GM12878 (cell line): ENCODE data around the gene SHANK3. TPM values are rescaled to one million over a fixed set of nuclear protein-coding genes. Genes with fewer than 3 reads are reported as not detected.

Experiments used
- ATAC-seq: fragments of 200-7000 bp; cut with Tn5 transposase; 3 replicates; pipeline ENCODE4 v1.9.1; 2020; ENCODE audit warnings: mild to moderate bottlenecking, moderate library complexity
- BruUV-seq: library from RNA; stranded (reverse); fragments of 400-500 nt; replicated peaks from 2 replicates; lab custom pipeline; 2021; lab: Mats Ljungman, UMichigan
- CTCF ChIA-PET: fragments of 300-600 bp; sonication (Branson Sonifier 250); formaldehyde crosslinking; extraction: SDS; loops from one replicate; lab custom pipeline; 2021; ENCODE audit warnings: inconsistent platforms; lab: Yijun Ruan, JAX
- POLR2A ChIA-PET: fragments of 350-600 bp; formaldehyde crosslinking; extraction: SDS; loops from one replicate; lab custom pipeline; 2021; ENCODE audit warnings: inconsistent platforms; lab: Charles Lee
- RAD21 ChIA-PET: fragments of 300-600 bp; sonication (Branson Sonifier 250); formaldehyde crosslinking; loops from one replicate; lab custom pipeline; 2023; ENCODE audit warnings: antibody characterized with exemption; ENCODE audit not compliant: unreplicated experiment; lab: Charles Lee
- SMC1A ChIA-PET: fragments of 300-600 bp; sonication (Branson Sonifier 250); formaldehyde crosslinking; loops from one replicate; lab custom pipeline; 2023; ENCODE audit not compliant: unreplicated experiment, uncharacterized antibody; lab: Charles Lee
- DNase-seq: peaks from one replicate; pipeline ENCODE4 v3.0.0-alpha.2; 2011; ENCODE audit warnings: low read depth, low spot score
- FAIRE-seq: peaks from 3 replicates; lab custom pipeline; 2011; peaks lifted over from hg19 to GRCh38; lab: Jason Lieb, UNC
- H2AFZ ChIP-seq: 2 replicates; pipeline ENCODE4 v1.6.0; 2011; ENCODE audit warnings: low read depth, low read length, control low read depth; ENCODE audit not compliant: control insufficient read depth
- H3K27ac ChIP-seq: 2 replicates; pipeline ENCODE4 v1.5.1; 2011; ENCODE audit warnings: control low read depth; ENCODE audit not compliant: control insufficient read depth, insufficient read depth
- H3K27me3 ChIP-seq, 2 experiments: replicated peaks in 1 of 2; 2 replicates each; pipeline versions ENCODE4 v1.6.0 to v1.6.1; 2011; ENCODE audit warnings: low read length in 1 of 2; ENCODE audit not compliant: control insufficient read depth in 2 of 2, insufficient read depth in 2 of 2
- H3K36me3 ChIP-seq, 2 experiments: 2 replicates each; pipeline ENCODE4 v1.5.1; 2011; ENCODE audit warnings: low read length in 1 of 2; ENCODE audit not compliant: control insufficient read depth in 2 of 2, insufficient read depth in 2 of 2
- H3K4me1 ChIP-seq: 2 replicates; pipeline ENCODE4 v1.6.1; 2011; ENCODE audit warnings: mild to moderate bottlenecking, low read length, moderate library complexity, mixed read lengths; ENCODE audit not compliant: control insufficient read depth, insufficient read depth
- H3K4me2 ChIP-seq: 2 replicates; pipeline ENCODE4 v1.6.0; 2011; ENCODE audit warnings: control low read depth; ENCODE audit not compliant: control insufficient read depth, insufficient read depth
- H3K4me3 ChIP-seq: fragments of 200-600 bp; sonication (generic); 2 replicates; pipeline ENCODE4 v1.5.1; 2016
- H3K79me2 ChIP-seq: 2 replicates; pipeline ENCODE4 v1.6.0; 2011; ENCODE audit warnings: low read length; ENCODE audit not compliant: control insufficient read depth, insufficient read depth
- H3K9ac ChIP-seq: 2 replicates; pipeline ENCODE4 v1.8.0; 2011; ENCODE audit warnings: low read length, control low read depth, mixed read lengths; ENCODE audit not compliant: control insufficient read depth, insufficient read depth
- H3K9me3 ChIP-seq: replicated peaks from 3 replicates; pipeline ENCODE4 v1.5.1; 2011; ENCODE audit warnings: mild to moderate bottlenecking, low read length; ENCODE audit not compliant: control insufficient read depth, insufficient read depth
- H4K20me1 ChIP-seq: 2 replicates; pipeline ENCODE4 v1.6.0; 2011; ENCODE audit not compliant: control insufficient read depth, insufficient read depth
- CHD1 ChIP-seq: IDR thresholded peaks from 2 replicates; pipeline ENCODE4 v1.6.1; 2012; ENCODE audit warnings: low read depth, low read length, improper control_type of control experiment
- CREB1 ChIP-seq: IDR thresholded peaks from 2 replicates; pipeline ENCODE4 v1.6.1; 2012; ENCODE audit warnings: low read depth, mild to moderate bottlenecking, inconsistent platforms
- DPF2 ChIP-seq: fragments of 450-650 bp; IDR thresholded peaks from 2 replicates; pipeline ENCODE4 v1.6.1; 2017; ENCODE audit warnings: mild to moderate bottlenecking
- RFX5 ChIP-seq: IDR thresholded peaks from 2 replicates; pipeline ENCODE4 v1.6.1; 2011; ENCODE audit warnings: low read depth, low read length, improper control_type of control experiment
- SIX5 ChIP-seq: IDR thresholded peaks from 2 replicates; pipeline ENCODE4 v1.6.1; 2011; ENCODE audit warnings: mild to moderate bottlenecking, low read depth, low read length, moderate library complexity; ENCODE audit not compliant: severe bottlenecking
- SPI1 ChIP-seq: IDR thresholded peaks from 2 replicates; pipeline ENCODE4 v1.6.1; 2011; ENCODE audit warnings: low read depth, mild to moderate bottlenecking, low read length, moderate library complexity, borderline replicate concordance; ENCODE audit not compliant: insufficient read depth
- WRNIP1 ChIP-seq: IDR thresholded peaks from 2 replicates; pipeline ENCODE4 v1.6.1; 2011; ENCODE audit warnings: low read depth, low read length, improper control_type of control experiment, borderline replicate concordance
- WGBS: methylation state at CpG from one replicate; pipeline ENCODE4 v1.1.6; 2016; ENCODE audit warnings: low lambda C conversion rate; ENCODE audit not compliant: insufficient replicate concordance, insufficient coverage; ENCODE audit errors: missing lambda C conversion rate; 5-methylcytosine and 5-hydroxymethylcytosine counted together
- in situ Hi-C: fragments of 300-500 bp; cut with MboI; formaldehyde crosslinking; loops from 9 replicates; pipeline ENCODE4 v1.14.3; 2018; ENCODE audit warnings: mixed read lengths
- intact Hi-C: fragments of 100-400 bp; cut with micrococcal nuclease; formaldehyde crosslinking; loops from one replicate; pipeline ENCODE4 v1.14.2; 2022; ENCODE audit not compliant: unreplicated experiment
- polyA plus RNA-seq, 11 experiments: library from polyadenylated mRNA; depleted of rRNA in 4 of 11; unstranded in 6 of 11; stranded (reverse) in 5 of 11; fragments of >200 nt; fragmentation: Nextera tagmentation in 4 of 11; fragmentation: Illumina TruSeq in 1 of 11; extraction: Ambion mirVana in 4 of 11; extraction: Trizol in 1 of 11; gene quantifications; 1 replicate in 1 of 11; 2 replicates in 10 of 11; pipeline versions ENCODE4 v1.2.1 to v1.2.3, GENCODE V29; 2011 to 2016; ENCODE audit warnings: inconsistent platforms in 2 of 11, missing spikeins in 2 of 11, low read depth in 1 of 11
- total RNA-seq, 4 experiments: library from RNA; depleted of rRNA in 3 of 4; stranded (reverse); fragments of >200 nt in 3 of 4; fragmentation: Illumina TruSeq in 1 of 4; extraction: Trizol in 1 of 4; gene quantifications; 2 replicates each; pipeline versions ENCODE4 v1.2.1 to v1.2.3, GENCODE V29; 2013 to 2021
- TF ChIP-seq, protein P1 (sequence below): fragments of 450-650 bp; IDR thresholded peaks from 2 replicates; pipeline ENCODE4 v1.6.1; 2017; ENCODE audit warnings: mild to moderate bottlenecking
- TF ChIP-seq, protein P2 (sequence below): fragments of 450-650 bp; IDR thresholded peaks from 2 replicates; pipeline ENCODE4 v1.6.1; 2016; ENCODE audit warnings: mild to moderate bottlenecking

The SHANK3 gene
- total and polyA plus RNA-seq, 10 of the 15 experiments (the other 5 are each of a cell fraction or from before 2014, with no cell fraction given) = under 0.01 to 0.10 (median 0.05) TPM; not detected in 6

DNA sequence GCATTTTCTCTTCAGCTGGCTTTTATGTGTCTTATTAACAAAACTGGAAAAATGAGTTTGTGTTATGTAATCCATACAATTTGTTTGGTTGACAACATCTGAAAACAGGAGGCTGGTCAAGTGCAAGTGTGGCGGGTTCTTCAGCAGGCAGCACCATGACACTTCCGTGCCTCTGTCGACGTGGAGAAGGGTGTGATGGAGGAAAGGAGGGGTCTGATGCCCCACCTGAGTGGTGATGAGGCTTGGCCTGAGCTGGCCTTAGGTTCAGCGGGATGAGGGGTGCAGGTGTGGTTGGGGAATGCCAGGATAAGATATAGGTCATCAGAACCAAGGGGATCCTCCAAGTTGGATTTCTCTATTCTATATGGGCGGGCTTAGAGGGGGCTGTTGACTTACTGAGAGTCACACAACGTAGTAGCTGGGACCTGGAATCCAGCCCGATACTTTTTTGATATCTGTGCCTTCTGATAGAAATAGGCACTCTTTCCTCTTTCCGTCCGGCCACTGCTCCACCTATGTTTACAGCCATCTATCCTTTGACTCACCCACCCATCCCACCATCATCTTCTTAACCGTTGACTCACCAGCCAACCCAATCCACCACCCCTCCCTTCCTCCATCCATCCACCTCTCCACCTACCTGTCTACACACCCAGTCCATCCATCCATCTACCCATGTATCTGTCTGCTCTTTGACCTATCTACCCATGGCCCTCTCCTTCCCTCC lies 29.0 kb downstream of the SHANK3 start:
- DNase-seq = no peak
- in situ Hi-C loops = no loop called here
- no peak for FAIRE-seq
- Histone ChIP-seq H4K20me1 (no peaks in the 10 kb centered on the region), H3K4me2 (no peak overlapping the region), H3K27ac (no peak overlapping the region), H3K36me3 (no peaks in the 10 kb centered on the region), H3K79me2 (no peaks in the 10 kb centered on the region), H2AFZ (no peak overlapping the region), H3K9ac (no peak overlapping the region), H3K4me1 (no peaks in the 10 kb centered on the region), H3K27me3 (no peaks in the 10 kb centered on the region), H3K9me3 (no peaks in the 10 kb centered on the region), H3K4me3 (no peak overlapping the region)
- no peak for ATAC-seq
- CTCF ChIA-PET = interaction anchor here (0.9 kb wide), 1 partner anchor 10 kb away, joined by 3 read pairs; no protein-coding TSS in a partner anchor
- no TSS peak for BruUV-seq
- SMC1A ChIA-PET = no interaction called here
- RAD21 ChIA-PET = interaction anchor here (0.5 kb wide), 1 partner anchor 460 kb away, joined by 3 read pairs; no protein-coding TSS in a partner anchor
- POLR2A ChIA-PET = no interaction called here
- intact Hi-C loops = no loop called here
- WGBS = 37% methylated on average over 10 of the region's 11 CpGs
- TF ChIP-seq SIX5 = no peak

DNA sequence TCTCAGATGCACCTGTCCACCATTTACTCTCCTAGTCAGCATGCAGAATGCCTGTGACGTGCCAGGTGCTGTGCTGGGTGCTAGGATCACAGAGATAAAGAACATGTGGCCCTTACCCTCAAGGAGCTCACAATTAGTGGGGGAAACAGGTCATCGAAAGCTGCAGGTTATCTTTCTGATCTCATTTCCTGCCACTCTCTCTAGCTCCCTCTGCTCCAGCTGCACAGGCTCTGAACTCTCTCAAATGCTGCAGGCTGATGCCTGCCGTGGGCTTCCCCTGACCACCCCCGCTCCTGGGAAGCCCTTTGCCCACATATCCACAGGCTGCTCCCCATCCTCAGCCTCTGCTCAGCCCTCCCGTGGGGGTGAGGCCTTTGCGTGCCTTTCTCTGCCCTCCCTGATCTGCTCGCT lies 29.6 kb downstream of the SHANK3 start:
- in situ Hi-C loops (no loop called here), intact Hi-C loops (no loop called here)
- no peaks in the 10 kb centered on the region for H4K20me1 ChIP-seq
- H3K4me1 ChIP-seq = no peaks in the 10 kb centered on the region
- 15% methylated on average over 6 of the region's 7 CpGs for WGBS
- ChIA-PET POLR2A (no interaction called here), CTCF (interaction anchor here (0.6 to 0.7 kb wide), 2 partner anchors 451 to 891 kb away, joined by 3 to 4 read pairs; partner anchors contain the start of gene HDAC10), SMC1A (interaction anchor here (0.7 kb wide), 1 partner anchor 9 kb away, joined by 4 read pairs; no protein-coding TSS in a partner anchor), RAD21 (interaction anchor here (0.5 kb wide), 1 partner anchor 460 kb away, joined by 3 read pairs; no protein-coding TSS in a partner anchor)
- no peak for FAIRE-seq
- no peak overlapping the region for H3K27ac ChIP-seq
- H3K9me3 ChIP-seq = no peaks in the 10 kb centered on the region
- no peak overlapping the region for H2AFZ ChIP-seq
- H3K79me2 ChIP-seq = no peaks in the 10 kb centered on the region
- no peaks in the 10 kb centered on the region for H3K27me3 ChIP-seq
- no peak overlapping the region for H3K4me2 ChIP-seq
- no peak overlapping the region for H3K4me3 ChIP-seq
- no peaks in the 10 kb centered on the region for H3K36me3 ChIP-seq
- BruUV-seq = no TSS peak
- TF ChIP-seq CHD1 = no peak
- TF ChIP-seq DPF2 = no peak
- no peak for TF ChIP-seq RFX5
- 0 out of 2 replicates have a peak, but pooled peaks have one; percentile 34 for TF ChIP-seq CREB1
- TF ChIP-seq, protein P1, sequence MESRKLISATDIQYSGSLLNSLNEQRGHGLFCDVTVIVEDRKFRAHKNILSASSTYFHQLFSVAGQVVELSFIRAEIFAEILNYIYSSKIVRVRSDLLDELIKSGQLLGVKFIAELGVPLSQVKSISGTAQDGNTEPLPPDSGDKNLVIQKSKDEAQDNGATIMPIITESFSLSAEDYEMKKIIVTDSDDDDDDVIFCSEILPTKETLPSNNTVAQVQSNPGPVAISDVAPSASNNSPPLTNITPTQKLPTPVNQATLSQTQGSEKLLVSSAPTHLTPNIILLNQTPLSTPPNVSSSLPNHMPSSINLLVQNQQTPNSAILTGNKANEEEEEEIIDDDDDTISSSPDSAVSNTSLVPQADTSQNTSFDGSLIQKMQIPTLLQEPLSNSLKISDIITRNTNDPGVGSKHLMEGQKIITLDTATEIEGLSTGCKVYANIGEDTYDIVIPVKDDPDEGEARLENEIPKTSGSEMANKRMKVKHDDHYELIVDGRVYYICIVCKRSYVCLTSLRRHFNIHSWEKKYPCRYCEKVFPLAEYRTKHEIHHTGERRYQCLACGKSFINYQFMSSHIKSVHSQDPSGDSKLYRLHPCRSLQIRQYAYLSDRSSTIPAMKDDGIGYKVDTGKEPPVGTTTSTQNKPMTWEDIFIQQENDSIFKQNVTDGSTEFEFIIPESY = no peak
- TF ChIP-seq SPI1 = no peak
- TF ChIP-seq, protein P2, sequence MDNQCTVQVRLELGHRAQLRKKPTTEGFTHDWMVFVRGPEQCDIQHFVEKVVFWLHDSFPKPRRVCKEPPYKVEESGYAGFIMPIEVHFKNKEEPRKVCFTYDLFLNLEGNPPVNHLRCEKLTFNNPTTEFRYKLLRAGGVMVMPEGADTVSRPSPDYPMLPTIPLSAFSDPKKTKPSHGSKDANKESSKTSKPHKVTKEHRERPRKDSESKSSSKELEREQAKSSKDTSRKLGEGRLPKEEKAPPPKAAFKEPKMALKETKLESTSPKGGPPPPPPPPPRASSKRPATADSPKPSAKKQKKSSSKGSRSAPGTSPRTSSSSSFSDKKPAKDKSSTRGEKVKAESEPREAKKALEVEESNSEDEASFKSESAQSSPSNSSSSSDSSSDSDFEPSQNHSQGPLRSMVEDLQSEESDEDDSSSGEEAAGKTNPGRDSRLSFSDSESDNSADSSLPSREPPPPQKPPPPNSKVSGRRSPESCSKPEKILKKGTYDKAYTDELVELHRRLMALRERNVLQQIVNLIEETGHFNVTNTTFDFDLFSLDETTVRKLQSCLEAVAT = no peak
- no peak for TF ChIP-seq WRNIP1
- ATAC-seq = peak; percentile 37; the same call in 2 of the 3 replicates
- no peak overlapping the region for H3K9ac ChIP-seq
- no peak for DNase-seq
